RPMI8226 (cell line): Measurements from ENCODE around the gene VSNL1.

Experiments used
- DNase-seq: peaks from one replicate; pipeline ENCODE4 v3.0.0-alpha.2; 2015

VSNL1 gene

DNA sequence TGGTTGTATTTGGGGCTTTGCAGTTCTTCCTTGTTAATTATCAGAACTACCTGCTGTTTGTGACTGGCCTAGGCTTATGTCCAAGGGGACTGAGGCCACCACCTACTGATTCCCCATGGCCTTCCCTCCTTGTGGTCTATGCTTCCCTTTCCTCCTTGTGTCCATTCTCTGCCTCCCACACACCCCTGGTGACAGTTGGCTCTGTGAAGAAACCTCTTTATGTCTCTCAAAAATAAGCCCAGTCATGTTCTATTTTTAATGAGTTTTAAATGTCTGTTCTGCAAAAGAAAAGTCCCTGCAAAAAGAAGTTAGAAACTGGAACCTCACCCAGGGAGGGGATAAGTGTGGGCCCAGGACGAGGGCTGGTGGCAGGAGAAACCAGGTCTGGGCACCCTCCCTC is 108.1 kb downstream of the VSNL1 start:
- DNase-seq: no peak

DNA sequence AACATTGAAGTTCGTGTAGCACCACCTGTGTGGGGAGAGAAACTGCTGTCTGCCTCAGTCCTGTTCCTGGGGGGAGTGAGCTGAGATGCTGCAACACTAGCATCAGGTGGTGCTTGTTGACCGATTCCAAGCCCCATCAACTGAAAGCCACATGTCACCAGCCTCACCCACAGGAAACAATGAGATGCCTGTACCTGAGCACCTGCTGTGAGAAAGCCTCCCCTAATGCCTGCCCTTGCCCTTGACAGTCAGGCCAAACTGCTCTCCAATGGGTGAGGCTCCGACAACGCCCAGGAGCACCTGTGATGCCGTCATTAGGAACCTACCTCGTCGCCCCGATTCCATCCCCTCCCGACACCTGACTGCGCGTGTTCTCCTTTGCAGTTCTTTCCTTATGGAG is 108.5 kb downstream of the VSNL1 start:
- no peak for DNase-seq

DNA sequence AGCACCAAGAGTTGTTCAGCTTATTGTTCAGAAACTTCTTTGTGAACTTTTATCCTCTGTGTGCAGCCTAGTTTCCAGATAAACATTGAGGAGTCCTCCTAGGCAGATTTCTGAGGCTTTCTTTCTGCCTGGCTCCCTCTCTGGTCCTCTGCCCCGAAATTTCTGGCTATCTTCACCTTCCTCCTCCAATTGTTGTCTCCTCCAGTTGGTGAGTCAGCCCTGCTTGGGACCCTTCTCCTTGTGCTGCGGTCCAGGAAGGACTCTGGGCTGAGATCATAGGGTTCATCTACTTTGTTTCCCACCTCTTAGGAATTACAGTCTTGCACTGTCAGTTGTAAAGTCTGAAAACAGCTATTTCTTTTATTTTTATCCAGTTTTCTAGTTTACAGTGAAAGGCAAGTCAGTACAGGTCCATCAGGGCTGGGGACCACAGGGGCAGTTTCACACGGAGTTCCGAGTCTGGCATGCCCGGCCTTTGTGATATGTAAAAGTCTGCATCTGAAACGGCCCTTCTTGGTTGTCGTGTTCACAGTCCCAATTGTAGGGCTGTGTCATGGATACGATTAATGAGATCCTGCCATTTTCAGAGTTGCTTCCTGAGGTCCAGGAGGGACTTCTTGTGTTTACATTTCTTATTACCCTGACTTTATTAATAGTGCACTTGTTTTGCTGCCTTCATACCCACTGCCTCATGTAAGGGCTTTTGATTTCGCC is 112.3 kb downstream of the VSNL1 start:
- DNase-seq: no peak

DNA sequence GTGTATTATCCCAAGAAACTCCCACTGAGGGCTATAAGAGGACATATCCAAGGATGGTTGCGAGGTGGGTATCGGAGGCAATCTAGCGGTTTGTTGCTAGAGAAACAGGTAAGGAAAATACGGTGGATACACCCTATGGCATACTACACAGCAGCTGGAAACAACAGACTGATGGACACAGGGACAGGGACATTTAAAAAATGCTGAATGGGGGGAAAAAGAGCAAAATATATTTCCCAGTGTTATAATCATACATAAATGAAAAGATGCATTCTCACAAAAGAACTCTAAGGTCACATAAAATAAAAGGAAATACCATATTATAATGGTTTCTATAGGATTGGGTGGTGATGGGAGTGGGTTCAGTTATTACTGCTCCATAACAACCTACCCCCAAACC is 117.3 kb downstream of the VSNL1 start:
- no peak for DNase-seq

DNA sequence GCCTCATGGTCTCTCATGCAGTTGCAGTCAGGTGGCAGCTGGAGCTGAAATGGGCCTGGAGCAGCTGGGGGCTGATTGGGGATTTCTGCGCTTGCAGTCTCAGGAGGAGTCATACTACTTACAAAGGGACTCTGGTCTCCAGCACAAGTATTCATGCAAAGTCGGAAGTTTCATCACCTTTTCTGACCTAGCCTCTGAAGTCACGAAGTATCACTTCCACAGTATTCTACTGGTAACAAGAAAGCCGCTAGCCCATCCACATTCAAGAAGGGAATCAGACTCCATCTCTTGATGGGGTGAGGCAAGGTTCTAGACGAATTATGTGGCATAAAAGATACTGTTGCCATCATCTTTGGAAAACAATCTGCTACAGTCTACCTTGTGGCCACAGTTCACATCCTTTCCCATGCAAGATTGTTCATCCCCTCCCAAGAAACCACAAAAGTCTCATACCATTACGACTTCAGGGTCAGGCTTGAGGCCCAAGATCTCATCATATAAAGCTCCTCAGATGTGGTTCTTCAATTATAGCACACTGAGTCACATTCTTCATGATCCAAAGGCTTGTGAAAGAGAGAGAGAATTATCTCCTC is 117.9 kb downstream of the VSNL1 start:
- DNase-seq: no peak

DNA sequence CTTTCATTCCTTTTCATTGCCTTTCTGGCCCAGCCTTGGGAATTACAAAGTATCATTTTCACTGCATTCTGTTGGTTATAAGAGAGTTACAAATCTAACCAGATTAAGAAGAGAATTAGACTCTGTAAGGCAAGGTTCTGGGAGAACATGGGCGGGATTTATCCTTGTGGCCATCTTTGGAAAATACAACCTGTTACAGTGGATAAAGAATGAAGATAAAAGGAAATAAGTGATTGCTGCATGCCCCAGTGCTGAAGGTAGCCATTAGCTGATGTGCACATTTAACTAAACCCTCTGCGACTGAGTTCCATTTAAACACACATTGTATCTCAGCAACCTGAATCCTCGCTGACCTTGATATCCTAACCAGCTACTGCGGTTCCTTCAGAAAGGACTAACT is 119.7 kb downstream of the VSNL1 start:
- no peak for DNase-seq

DNA sequence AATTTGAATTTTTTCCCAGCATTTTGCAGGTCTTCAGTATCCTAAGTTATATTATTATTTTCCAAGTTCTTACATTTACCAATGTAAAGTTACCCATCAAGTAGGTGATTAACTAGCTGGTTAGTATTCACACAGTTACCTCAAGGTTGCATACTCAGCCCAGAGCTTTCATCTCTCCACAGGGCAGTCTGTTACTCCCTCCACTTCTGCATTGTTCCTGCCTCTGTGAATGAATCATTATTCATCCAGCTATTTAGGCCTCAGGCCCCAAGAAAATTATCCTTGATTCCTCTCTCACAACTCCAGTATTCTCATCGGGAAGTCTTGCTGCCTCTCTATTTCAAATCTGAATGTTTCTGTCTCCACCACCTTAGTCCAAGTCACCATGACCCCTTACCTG is 121.0 kb downstream of the VSNL1 start:
- DNase-seq: no peak

DNA sequence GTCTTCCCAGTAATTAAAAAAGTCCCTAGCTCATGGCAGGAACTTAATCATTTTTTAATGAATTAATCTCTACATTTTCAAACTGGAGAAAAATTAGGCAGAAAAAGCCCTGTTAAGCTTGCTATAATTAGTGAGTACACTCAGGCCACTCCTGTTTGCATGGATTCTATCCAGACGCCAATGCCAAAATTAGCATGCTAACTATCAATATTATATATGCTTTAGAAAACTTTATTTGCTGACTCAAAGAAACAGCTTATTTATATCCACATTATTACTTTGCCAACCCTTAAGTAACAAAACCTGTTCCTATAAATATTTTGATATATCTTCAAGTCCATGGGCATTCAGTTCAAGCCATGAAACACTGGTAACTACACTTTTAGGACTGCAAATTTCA is 122.2 kb downstream of the VSNL1 start:
- DNase-seq: no peak

DNA sequence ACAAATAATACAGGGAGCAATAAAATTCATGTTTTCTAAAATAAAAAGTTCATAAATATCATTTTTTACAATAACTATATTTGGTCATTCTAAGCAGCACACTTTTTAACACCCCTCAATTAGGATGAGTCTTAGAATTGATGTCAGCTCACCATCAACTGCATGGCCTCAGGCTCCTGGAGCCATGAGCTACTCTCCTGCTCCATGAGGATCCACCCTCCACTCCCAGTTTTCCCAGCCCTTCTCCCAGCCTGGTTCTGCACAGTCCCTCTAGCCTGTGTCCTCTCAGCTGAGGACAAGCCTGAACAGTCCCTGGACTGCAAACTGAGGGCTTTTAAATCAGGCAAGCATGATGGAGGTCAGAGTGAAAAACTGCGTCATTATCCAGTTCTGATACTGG is 124.0 kb downstream of the VSNL1 start:
- no peak for DNase-seq

DNA sequence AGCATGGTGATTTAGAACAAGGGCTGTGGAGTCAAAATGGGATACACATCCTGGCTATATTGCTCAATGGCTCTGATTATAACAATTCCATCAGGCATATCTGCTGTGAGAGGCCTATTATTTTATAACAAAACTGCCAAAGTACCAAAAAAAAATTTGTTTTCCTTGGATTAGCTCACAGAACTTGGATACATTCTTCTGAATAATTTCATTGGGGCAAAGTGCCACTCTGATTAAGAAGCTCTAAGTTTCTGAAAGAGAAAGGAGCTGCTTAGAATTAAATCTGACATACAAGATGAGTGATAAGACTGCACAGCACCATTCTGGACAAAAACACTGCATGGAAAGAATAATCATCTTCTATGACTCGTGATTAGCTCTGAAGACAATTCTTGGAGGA is 127.4 kb downstream of the VSNL1 start:
- DNase-seq: no peak

DNA sequence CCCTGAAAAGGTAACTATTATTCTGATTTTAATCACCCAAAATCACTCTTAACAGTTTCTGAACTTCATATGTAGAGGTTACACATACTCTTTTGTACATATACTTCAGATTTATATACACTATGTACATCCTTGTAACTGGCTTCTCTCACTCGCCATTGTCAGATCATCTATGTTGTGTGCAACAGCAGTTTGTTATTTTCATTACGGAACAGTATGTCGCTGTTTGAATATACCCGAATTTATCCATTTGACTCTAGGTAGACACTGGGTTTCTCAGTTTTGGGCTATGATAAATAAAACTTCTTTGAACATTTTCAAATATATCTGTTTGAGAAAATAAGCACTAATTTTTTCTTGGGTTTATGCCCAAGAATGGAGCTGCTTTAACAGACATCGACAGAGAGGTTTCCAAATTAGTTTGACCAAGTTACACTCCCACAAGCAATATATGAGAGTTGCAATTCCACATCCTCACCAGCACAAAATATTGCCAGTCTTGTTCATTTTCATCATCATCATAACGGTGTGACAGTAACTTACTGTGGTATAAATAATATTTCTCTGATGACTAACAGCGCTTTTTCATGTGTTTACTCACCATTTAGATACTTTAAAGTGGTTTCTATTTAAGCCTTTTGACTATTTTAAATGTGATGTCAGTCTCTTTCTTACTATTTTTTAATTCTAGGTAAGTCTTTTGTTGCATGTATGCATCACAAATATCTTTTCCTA is 132.3 kb downstream of the VSNL1 start:
- DNase-seq: no peak

DNA sequence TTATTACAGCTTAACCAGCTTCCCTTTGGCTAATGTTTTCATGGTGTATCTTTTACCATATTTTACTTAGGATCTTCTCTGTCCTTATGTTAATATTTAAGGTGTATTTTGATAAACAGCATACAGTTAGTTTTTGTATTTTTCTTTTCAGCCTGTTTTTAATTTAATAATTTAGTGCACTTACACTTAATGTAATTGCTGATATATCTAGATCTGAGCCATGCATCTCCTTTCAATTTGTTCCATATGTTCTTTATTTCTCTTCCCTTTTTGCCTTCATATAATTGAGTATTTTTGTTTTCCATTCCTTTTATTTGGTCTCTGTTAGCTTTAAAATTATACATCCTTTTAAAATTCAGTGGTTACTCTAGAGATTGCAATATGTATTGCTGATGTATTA is 134.3 kb downstream of the VSNL1 start:
- DNase-seq: no peak

DNA sequence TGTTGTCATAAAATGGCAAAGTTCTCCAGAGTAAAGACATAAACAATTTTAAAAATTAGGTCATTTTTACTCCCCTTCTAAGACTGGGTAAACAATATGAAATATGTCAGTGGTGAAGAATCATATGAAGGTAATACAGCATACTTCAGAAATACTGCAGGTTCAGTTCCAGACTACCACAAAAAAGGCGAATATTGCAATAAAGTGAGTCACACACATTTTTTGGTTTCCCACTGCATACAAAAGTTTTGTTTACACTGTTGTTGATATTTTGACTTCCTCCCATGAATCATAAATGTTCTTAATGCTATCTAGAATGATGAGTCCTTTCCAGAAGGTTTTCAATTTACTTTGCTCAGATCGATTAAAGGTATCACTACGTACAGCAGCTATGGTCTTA is 139.6 kb downstream of the VSNL1 start:
- no peak for DNase-seq

DNA sequence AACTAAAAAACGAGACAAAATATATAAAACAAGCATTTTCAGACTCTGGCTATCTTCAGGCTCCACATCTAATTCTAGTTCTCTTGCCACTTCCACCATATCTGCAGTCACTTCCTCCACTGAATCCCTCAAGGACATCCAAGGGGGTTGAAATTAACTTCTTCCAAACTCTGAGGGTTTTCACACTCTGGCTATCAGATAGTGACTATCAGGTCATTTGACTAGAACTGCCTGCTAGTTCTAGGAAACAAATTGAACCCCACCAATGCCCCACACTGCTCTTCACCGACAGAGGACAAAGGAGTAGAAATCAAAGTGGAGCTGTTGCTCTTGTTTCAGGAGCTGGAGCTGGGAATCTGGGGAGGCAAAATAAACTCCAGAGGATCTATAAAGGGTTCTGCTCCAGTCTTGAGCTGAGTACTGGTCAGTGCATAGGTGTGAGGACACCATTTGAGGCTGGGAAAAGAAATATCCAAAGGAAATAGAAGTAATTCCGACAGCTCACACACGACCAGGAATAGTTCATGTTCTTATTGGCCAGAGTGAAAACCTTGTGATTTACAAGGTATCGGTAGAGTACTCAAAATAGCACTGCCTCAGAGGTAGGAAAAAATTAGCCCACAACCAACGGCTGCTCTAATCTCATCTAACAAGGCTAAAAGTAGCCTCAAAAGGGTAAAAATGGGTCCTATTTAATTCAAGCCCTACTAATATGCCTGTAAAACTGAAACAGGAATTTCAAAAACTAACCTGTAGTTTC is 141.8 kb downstream of the VSNL1 start:
- DNase-seq: no peak

DNA sequence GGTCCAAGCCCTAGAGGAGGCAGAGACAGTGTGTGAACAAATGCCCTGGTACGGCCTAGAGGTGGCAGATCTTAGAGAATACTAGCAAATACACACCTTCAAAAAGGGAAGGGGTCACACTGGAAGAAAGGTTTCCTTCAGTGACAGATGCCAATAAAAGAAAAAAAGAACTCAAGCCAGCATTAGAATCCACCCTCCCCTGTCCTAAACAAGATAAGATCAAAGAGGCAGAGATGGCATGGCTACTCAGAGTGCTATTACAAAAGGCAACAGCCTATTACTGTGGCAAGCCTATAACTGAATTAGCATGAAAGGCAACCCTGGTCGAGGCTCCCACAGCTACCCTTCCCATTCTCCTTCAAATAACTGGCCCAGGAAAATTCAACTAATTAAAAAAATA is 143.5 kb downstream of the VSNL1 start:
- DNase-seq: no peak

DNA sequence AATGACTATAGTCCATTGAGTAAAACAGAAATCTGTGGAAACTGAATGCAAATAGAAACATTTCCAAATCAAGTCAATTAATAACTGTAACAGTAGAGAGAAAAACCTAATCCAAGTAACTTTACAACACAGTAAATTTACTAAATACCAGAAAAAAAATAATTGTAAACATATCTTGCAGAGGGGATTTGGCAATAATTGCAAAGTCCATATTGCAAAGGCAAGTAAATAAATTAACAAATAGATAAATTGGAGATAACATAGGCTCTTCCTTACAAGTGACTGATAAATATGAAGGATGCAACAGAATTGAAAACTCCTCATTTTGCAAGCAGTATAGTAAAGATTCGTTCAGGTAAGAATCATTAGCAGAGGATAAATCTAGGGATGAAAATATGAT is 148.1 kb downstream of the VSNL1 start:
- DNase-seq: no peak

DNA sequence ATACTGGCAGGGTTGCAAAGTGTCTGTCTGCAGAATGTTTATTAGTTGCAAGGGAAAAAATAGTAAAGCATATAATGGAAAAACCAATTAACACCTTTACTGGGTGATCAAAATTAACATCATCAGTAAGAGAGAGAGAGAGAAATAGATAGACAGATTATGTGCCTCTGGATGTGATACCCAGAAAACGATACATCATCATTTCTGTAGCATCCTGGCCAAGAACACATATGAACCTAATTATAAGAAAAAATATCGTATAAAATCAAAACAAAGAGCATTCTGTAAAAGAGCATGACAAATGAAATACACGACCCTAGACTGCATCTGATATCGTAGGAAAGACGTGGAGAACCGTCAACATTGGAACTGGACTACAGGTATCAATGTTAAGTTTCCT is 148.5 kb downstream of the VSNL1 start:
- no peak for DNase-seq

DNA sequence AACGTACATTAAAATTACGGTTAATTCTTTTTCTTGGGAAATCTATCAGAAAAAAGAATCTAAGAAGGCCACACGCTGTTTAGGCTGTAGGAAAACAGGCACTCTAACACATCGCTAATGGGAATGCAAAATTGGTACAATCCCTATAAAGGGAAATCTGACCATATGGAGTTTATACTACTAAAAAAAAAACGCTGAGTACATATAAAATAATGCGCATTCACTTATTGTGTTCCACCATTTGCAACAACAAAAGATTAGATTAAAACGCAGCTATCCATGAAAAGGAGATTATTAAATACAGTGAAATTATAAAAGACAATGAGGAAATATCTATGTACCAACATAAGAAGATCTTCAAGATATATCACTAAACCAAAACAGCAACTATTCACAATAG is 150.3 kb downstream of the VSNL1 start:
- DNase-seq: no peak
